ENCODE data around the gene VTCN1. TPM values are rescaled to one million over a fixed set of nuclear protein-coding genes. Genes with fewer than 3 reads are reported as not detected.
"Not testable (repeated sequence)": the region's sequence is repeated elsewhere in the genome, so short reads cannot be mapped to it uniquely, and the experiment has no call there.

VTCN1 gene, protein sequence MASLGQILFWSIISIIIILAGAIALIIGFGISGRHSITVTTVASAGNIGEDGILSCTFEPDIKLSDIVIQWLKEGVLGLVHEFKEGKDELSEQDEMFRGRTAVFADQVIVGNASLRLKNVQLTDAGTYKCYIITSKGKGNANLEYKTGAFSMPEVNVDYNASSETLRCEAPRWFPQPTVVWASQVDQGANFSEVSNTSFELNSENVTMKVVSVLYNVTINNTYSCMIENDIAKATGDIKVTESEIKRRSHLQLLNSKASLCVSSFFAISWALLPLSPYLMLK
- not detected in 2 replicates for total RNA-seq

DNA sequence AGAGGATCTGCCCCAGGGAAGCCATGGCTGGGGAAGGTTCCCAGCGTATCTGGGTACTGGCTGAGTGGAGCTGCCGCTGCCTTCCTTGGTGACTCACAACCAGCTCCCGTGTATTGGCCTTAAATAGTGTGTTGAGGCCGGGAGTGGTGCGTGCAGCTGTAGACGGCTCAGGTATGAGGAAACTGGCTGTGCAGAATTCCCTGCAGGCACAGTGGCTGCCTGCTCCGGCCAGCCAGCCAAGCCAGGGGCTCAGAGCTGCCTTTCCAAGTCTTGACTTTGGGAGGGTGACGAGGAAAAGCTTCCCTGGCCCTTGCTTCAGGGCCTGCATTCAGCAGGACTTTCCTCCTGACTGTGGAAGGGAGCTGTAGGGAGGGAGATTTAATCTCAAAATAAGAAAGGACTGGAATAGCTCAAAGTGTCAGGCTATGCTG is at the start of gene VTCN1:
VTCN1 (minus strand) TSS at position 97 of the 431 bp plus-strand sequence; CDS start at position 25, 72 bp downstream.
- intact Hi-C loops (cut with micrococcal nuclease) = no loop called here

DNA sequence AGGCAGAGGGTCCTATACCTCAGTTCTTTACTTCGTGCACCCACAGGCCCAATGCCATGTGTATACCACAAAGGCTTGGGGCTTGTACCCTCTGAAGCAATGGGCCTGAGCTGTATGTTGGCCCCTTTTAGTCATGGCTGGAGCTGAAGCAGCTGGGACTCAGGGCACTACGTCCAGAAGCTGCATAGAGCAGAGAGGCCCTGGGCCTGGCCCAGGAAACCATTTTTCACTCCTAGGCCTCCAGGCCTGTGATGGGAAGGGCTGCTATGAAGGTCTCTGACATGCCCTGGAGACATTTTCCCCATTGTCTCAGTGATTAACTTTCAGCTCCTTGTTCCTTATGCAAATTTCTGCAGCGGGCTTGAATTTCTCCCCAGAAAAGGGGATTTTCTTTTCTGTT is 48.1 kb upstream of the VTCN1 start:
- intact Hi-C loops (cut with micrococcal nuclease) = no loop called here

GRCh38 chr1:117258075-117258474 is 47.3 kb upstream of the VTCN1 start:
- intact Hi-C loops (cut with micrococcal nuclease) = not testable (repeated sequence)

DNA sequence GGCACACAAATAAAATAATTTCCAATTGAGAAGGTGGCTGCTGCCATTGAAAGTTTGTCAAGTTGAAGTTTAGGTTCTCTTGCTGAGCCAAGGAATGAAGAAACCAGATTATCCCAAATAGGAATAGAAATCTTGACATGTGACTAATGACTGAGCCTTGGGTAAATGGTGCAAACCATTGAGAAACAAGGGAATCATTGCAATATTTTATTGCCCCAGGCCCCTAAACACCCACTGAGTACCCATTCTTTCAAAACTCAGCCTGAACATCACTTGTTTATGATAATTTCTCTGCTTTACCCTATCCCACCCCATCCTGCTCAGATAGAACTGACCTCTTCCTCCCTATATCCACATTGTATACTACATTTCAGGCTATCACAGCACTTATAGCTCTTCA is 46.6 kb upstream of the VTCN1 start:
- intact Hi-C loops (cut with micrococcal nuclease) = no loop called here

DNA sequence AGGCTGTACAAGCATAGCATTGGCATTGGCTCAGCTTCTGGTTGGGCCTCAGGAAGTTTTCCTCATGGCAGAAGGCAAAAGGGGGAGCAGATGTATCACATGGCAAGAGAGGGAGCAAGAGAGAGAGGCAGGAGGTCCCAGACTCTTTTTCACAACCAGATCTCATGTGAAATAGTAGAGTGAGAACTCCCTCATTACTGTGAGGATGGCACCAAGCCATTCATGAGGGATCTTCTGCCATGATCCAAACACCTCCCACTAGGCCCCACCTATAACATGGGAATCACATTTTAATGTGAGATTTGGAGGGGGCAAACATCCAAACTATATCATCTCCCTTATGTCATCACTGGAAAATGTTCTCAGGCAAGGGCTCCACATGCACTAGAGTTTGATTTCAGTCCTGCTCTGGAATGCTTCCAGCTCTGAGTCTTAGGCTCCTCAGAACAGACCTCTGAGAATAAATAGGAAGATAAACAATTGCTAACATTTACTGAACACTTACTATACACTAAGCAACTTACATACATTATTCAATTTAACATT is 39.4 kb upstream of the VTCN1 start:
- intact Hi-C loops (cut with micrococcal nuclease) = no loop called here

DNA sequence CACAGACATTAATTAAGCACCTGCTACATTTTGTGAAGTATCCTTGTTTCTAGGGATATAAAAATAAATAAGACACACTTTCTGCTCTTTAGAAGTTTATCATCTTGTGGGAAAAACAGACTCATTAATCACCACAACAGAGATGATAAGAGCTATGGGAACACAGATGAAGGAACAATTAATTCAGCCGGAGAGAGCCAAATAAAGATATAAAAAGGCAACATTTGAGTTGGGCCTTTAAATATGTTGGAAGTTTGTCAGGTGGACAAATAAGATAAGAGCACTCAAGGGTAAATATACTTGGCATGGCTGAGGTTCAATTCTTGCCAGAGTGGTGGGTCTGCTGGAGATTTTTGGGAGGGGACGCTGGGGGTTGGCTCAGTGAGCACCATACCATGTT is 34.2 kb upstream of the VTCN1 start:
- intact Hi-C loops (cut with micrococcal nuclease) = no loop called here

GRCh38 chr1:117244306-117244705 is 33.6 kb upstream of the VTCN1 start:
- intact Hi-C loops (cut with micrococcal nuclease) = no loop called here

GRCh38 chr1:117241512-117241911 is 30.8 kb upstream of the VTCN1 start:
- intact Hi-C loops (cut with micrococcal nuclease) = no loop called here

GRCh38 chr1:117240547-117240946 is 29.8 kb upstream of the VTCN1 start:
- intact Hi-C loops (cut with micrococcal nuclease) = no loop called here

DNA sequence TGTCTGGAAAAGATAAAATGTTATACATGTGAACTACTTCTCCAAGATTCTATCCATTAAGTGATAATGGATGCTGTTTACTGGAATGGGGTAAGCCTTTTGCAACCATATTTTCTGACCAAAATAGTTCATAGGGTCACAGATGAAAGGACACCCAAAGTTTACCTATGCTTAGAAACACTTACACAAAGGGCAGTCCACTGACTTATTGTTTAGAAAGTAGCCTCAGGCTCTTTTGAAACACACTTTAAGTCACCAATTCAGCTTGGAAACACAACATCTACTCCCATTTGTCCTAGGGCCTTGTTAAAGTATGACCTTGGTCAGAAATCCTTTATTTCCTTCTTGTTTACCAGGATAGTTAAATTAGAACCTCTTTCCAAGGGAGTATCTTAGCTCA is 28.7 kb upstream of the VTCN1 start:
- intact Hi-C loops (cut with micrococcal nuclease) = no loop called here

- intact Hi-C loops (cut with micrococcal nuclease) = no loop called here
Observed at GRCh38 chr1:117237726-117238381, 27.1 kb upstream of the VTCN1 start.

GRCh38 chr1:117235863-117236465 is 25.2 kb upstream of the VTCN1 start:
- intact Hi-C loops (cut with micrococcal nuclease) = no loop called here

- intact Hi-C loops (cut with micrococcal nuclease) = no loop called here
Observed at GRCh38 chr1:117232531-117232930, 21.8 kb upstream of the VTCN1 start.

DNA sequence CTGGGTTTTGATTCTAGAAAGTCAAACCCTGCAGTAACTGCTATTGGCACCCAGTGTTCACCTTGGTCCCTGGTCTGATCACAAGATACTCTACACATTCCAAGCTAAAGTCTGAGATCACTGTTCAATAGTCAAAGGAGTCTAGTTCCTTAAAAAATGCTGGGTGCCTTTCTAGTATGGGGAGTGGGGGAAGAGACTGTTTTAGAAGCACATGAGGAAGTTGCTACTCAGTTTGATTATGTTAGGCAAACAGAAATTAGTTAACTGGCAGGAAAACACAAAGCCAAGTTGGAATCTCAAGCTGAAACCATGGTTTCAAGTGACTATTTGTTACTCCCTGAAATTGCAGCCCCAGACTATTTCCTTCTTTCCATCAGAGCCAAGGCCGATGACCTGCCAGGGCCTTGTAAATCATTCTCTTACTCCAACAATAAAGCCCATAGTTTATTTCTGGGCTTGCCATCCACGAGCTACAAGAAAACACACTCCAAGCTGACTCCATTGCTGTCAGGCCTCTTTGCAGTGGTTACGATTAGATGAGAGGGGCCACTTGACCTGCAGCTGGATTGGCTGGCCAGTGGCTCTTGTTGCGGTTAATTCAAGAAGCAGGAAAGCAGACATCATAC is 21.1 kb upstream of the VTCN1 start:
- intact Hi-C loops (cut with micrococcal nuclease) = no loop called here

DNA sequence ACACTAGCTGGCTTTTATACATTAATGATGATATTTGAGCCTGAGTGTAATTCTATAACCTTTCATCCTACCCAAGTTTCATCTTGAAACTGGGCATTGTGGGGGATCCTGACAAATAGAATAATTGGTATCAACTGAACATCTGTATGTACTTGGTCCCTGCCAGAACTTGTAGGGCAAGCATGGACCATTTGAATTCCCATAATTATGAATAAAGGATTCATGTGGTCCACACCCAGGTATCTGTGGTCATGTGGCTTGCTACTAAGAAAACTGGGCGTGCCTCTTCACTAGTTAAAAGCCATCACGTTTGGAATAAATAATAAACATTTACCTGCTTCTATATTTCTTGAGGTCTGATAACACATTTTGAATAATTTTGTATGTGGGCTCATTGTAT is 20.6 kb upstream of the VTCN1 start:
- intact Hi-C loops (cut with micrococcal nuclease) = no loop called here

DNA sequence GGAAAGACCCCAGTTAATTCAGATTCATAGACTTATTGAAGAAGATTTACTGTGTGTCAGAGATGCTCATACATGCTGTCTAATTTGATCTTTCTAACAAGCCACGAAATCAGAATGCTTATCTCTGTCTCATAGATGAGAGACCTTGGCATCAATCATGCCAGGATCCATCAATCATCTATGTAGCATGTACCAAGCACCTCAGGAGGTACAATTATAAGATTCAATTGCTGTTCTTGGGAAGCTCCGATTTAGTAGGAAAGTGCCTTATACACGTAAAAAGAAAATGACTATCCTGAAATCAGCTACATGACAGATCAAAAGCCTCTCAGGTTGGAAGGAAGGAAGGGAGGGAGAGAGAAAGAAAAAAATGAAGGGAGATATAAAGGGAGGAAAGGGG is 18.5 kb upstream of the VTCN1 start:
- intact Hi-C loops (cut with micrococcal nuclease) = no loop called here

- intact Hi-C loops (cut with micrococcal nuclease) = no loop called here
Observed at GRCh38 chr1:117225931-117226330, 15.2 kb upstream of the VTCN1 start.

DNA sequence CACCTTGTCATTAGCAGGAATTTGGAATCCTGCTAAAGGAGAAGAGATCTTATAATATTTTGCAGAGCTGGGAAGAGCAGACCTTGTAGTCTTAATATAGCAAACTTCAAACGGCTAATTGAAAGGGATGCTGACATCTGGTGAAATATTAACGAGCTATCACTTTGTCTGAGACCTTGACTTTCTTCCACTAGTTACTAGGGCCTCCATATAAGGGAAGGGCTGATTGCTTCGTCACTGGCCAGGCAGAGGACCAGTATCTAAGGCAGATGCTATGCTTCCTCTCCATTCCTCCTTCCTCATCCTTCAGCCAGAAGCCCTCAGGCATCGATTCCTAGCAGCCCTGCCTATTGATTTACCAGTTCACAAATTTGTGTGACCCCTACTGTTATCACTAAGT is 6.0 kb upstream of the VTCN1 start:
- intact Hi-C loops (cut with micrococcal nuclease) = no loop called here

DNA sequence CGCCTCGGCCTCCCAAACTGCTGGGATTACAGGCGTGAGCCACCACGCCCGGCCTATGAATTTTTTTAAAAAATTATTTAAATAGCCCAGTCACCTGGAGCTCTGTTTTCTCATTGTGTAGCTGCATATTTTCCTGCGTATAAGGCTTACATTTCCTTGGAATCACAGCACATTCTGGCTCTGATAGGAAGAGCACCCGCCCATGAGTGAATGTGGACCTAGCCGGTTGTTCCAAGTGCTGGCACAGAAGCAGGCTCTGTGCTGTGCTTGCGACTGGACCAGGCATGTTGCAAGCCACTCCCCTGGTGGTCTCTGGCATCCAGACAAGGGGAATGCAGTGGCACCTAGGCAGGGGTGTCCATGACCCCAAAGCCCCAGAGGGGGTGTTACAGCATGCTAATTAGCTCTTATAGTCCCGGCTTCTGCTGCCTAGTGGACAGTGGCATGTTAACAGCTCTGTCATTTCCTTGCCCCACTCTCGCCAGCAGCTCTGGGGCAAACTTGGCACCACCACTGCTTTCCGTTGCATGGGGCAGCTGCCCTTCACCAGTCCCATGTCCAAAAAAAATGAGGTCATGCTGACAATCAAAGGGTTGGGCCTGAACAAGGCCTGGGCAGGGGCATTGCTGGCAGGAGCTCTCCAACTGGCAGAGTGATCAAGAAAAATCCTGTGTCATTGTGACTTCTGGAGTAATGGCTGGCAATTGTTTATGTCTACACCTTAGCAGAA is 5.2 kb upstream of the VTCN1 start:
- intact Hi-C loops (cut with micrococcal nuclease) = no loop called here

- intact Hi-C loops (cut with micrococcal nuclease) = no loop called here
Observed at GRCh38 chr1:117215019-117215418, 4.3 kb upstream of the VTCN1 start.

- intact Hi-C loops (cut with micrococcal nuclease) = no loop called here
Observed at GRCh38 chr1:117213046-117213445, 2.3 kb upstream of the VTCN1 start.
